Upper lobe of left lung (tissue), 6 donors: Measurements from ENCODE around the gene TSPAN19. TPM values are rescaled to one million over a fixed set of nuclear protein-coding genes. Genes with fewer than 3 reads are reported as not detected.

Experiments
- ATAC-seq, 2 donors: fragments of 200-7000 bp; cut with Tn5 transposase; one replicate each; pipeline ENCODE4 v1.9.1; 2022; ENCODE audit warnings: mild to moderate bottlenecking in 2 of 2, moderate library complexity in 2 of 2; ENCODE audit not compliant: low FRiP score in 2 of 2
- DNase-seq, 2 donors: peaks; one replicate each; pipeline ENCODE4 v3.0.0-alpha.2; 2019 to 2020
- H3K27ac ChIP-seq, 4 donors: fragments of 200-600 bp; sonication (generic); one replicate each; pipeline ENCODE4 v1.5.1; 2016 to 2019
- H3K27me3 ChIP-seq, 4 donors: fragments of 200-600 bp; sonication (generic); one replicate each; pipeline ENCODE4 v1.5.1; 2017 to 2019
- H3K36me3 ChIP-seq, 4 donors: fragments of 200-600 bp; sonication (generic); one replicate each; pipeline ENCODE4 v1.5.1; 2016 to 2019
- H3K4me1 ChIP-seq, 4 donors: fragments of 200-600 bp; sonication (generic); one replicate each; pipeline ENCODE4 v1.5.1; 2018 to 2019
- H3K4me3 ChIP-seq, 4 donors: fragments of 200-600 bp; sonication (generic); one replicate each; pipeline ENCODE4 v1.5.1; 2017 to 2019; ENCODE audit warnings: mild to moderate bottlenecking in 2 of 4, moderate library complexity in 1 of 4
- H3K9me3 ChIP-seq, 4 donors: fragments of 200-600 bp; sonication (generic); one replicate each; pipeline ENCODE4 v1.5.1; 2018 to 2019
- CTCF ChIP-seq, 6 experiments: fragments of 450-650 bp in 4 of 6; fragments of 200-600 bp in 2 of 6; sonication (generic) in 2 of 6; IDR thresholded peaks; one replicate each; pipeline ENCODE4 v1.5.1; 2016 to 2019; ENCODE audit warnings: antibody characterized with exemption in 6 of 6
- EP300 ChIP-seq, 4 donors: sonication (generic); formaldehyde crosslinking; IDR thresholded peaks; one replicate each; pipeline ENCODE4 v1.5.1; 2017; ENCODE audit warnings: antibody characterized with exemption in 4 of 4, control low read depth in 2 of 4
- POLR2A ChIP-seq, 4 donors: fragments of 450-650 bp; IDR thresholded peaks; one replicate each; pipeline ENCODE4 v1.5.1; 2016 to 2017; ENCODE audit warnings: antibody characterized with exemption in 4 of 4, mild to moderate bottlenecking in 2 of 4
- POLR2AphosphoS5 ChIP-seq, 2 donors: sonication (generic); formaldehyde crosslinking; IDR thresholded peaks; one replicate each; pipeline ENCODE4 v1.5.1; 2017; ENCODE audit warnings: antibody characterized with exemption in 2 of 2
- WGBS, 2 donors: methylation state at CpG; one replicate each; pipeline ENCODE4 v1.1.5; 2017 to 2018; 5-methylcytosine and 5-hydroxymethylcytosine counted together
- total RNA-seq, 6 donors: library from RNA; depleted of rRNA in 4 of 6; stranded (reverse); fragments of >200 nt in 4 of 6; gene quantifications; one replicate each; pipeline versions ENCODE4 v1.1.0 to v1.2.1, GENCODE V29; 2016 to 2021
- donor health status: DM: no; HTN: no; CAD: no; lungs with moderate emphysema.
- donor health status: DM: no; HTN: yes; CAD: no; lungs with severe emphysema.

Gene TSPAN19
- total RNA-seq, 6 donors from 2014 or later = 0.76 to 25.2 (median 12.1) TPM; not detected in 2

DNA sequence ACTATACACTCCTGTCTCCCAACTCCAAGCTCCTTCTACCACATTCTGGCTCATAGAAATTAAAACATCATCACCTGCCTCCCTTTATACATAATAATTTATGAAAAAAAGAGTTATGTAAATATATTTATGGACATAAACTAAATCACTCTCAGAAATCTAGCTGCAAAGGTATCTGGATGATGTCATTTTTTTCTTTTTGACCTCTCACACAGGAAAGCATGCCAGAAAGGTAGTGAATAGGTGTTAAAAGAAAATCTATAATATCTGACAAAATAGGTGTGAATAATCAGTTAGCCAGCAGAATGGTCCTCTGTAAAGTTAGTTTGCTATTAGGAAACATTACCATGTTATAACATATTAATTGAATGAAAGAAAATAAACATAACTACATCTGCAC, 7.8 kb upstream of the TSPAN19 start:
- ATAC-seq (no peak), DNase-seq (no peak)
- H3K27me3 ChIP-seq = no peaks in the 10 kb centered on the region
- no peaks in the 10 kb centered on the region for H3K9me3 ChIP-seq
- H3K4me3 ChIP-seq = no peak overlapping the region
- H3K27ac ChIP-seq = no peak overlapping the region
- no peak for TF ChIP-seq EP300 (IDR thresholded peaks at IDR 0.05)
- no peak for TF ChIP-seq POLR2A (IDR thresholded peaks at IDR 0.05)
- TF ChIP-seq CTCF (IDR thresholded peaks at IDR 0.05) = no peak
- no peaks in the 10 kb centered on the region for H3K36me3 ChIP-seq
- no peaks in the 10 kb centered on the region for H3K4me1 ChIP-seq

DNA sequence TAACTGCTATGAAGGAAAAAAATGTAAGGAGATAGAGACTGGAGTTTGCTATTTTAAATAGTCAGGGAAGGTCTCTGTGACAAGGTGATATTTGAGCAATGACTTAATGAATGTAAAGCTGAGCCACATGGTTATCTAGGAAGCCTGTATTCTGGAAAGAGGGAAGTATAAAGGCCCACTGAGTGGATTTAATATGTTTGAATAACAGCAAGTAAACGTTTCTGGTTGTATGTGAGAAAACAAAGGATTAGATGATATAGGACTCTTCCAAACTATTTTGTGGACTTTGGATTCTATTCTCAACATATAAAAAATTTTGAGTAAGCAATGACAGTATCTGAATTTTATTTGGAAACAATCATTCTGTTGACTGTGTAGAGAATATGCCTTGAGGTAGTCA, 5.3 kb upstream of the TSPAN19 start:
- no peak for DNase-seq
- Histone ChIP-seq H3K27ac (no peak overlapping the region), H3K36me3 (no peaks in the 10 kb centered on the region), H3K4me3 (no peak overlapping the region), H3K9me3 (no peaks in the 10 kb centered on the region), H3K4me1 (no peaks in the 10 kb centered on the region), H3K27me3 (no peaks in the 10 kb centered on the region)
- no peak for ATAC-seq
- WGBS, 2 donors = 21 to 28% methylated on average over 1 of the region's 1 CpG
- TF ChIP-seq CTCF (IDR thresholded peaks at IDR 0.05) = no peak
- no peak for TF ChIP-seq EP300 (IDR thresholded peaks at IDR 0.05)
- no peak for TF ChIP-seq POLR2A (IDR thresholded peaks at IDR 0.05)
- TF ChIP-seq POLR2AphosphoS5 (IDR thresholded peaks at IDR 0.05) = no peak

DNA sequence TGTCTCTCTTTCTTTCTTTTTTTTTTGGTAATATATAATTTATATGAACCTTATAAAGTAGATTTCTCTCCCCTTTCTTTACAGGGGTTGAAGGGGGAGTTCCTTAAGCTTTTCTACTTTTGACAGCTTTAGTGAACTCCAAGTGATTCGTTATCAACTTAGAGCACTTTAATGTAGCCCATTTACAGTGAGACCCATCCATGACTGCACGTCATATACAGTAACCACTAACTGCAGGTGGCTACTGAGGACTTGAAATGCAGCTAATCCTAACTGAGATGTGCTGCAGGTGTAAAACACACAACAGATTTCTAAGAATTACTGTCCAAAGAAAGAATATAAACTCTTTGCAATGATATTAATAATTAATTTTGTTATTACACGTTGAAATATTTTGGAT, 656 bp upstream of the TSPAN19 start:
- Histone ChIP-seq H3K9me3 (no peaks in the 10 kb centered on the region), H3K27me3 (no peaks in the 10 kb centered on the region), H3K36me3 (no peaks in the 10 kb centered on the region), H3K27ac (no peak overlapping the region), H3K4me3 (peak overlapping the region in 3 of 4 donors; percentile 49 to 54 (median 50)), H3K4me1 (no peaks in the 10 kb centered on the region)
- no peak for ATAC-seq
- no peak for TF ChIP-seq POLR2AphosphoS5 (IDR thresholded peaks at IDR 0.05)
- no peak for TF ChIP-seq POLR2A (IDR thresholded peaks at IDR 0.05)
- no peak for TF ChIP-seq CTCF (IDR thresholded peaks at IDR 0.05)
- no peak for TF ChIP-seq EP300 (IDR thresholded peaks at IDR 0.05)
- 9 to 14% methylated on average over 3 of the region's 3 CpGs for WGBS, 2 donors
- DNase-seq = no peak

- ATAC-seq = no peak
- no peak for DNase-seq
- H3K4me3 ChIP-seq = no peak overlapping the region
- no peaks in the 10 kb centered on the region for H3K27me3 ChIP-seq
- no peaks in the 10 kb centered on the region for H3K36me3 ChIP-seq
- peak in 5 of 6 experiments; percentile 25 to 44 (median 34) for TF ChIP-seq CTCF (IDR thresholded peaks at IDR 0.05)
- no peak for TF ChIP-seq EP300 (IDR thresholded peaks at IDR 0.05)
- no peak for TF ChIP-seq POLR2AphosphoS5 (IDR thresholded peaks at IDR 0.05)
- no peaks in the 10 kb centered on the region for H3K9me3 ChIP-seq
- no peaks in the 10 kb centered on the region for H3K4me1 ChIP-seq
- no peak overlapping the region for H3K27ac ChIP-seq
Observed at GRCh38 chr12:85029456-85029855, 6.6 kb downstream of the TSPAN19 start.

GRCh38 chr12:85018098-85018497, 18.0 kb downstream of the TSPAN19 start:
- TF ChIP-seq POLR2A (IDR thresholded peaks at IDR 0.05) = no peak
- TF ChIP-seq EP300 (IDR thresholded peaks at IDR 0.05) = no peak
- no peak for TF ChIP-seq POLR2AphosphoS5 (IDR thresholded peaks at IDR 0.05)
- TF ChIP-seq CTCF (IDR thresholded peaks at IDR 0.05) = no peak
- DNase-seq (no peak), ATAC-seq (no peak)
- Histone ChIP-seq H3K36me3 (no peaks in the 10 kb centered on the region), H3K27ac (no peak overlapping the region), H3K9me3 (no peaks in the 10 kb centered on the region), H3K4me1 (peaks cover 0 to 3% (median 0%) of the 10 kb centered on the region in 4 donors), H3K4me3 (no peak overlapping the region), H3K27me3 (no peaks in the 10 kb centered on the region)
- 45% methylated on average over 2 of the region's 2 CpGs for WGBS, 2 donors
